DND-41 (cell line): ENCODE results near the gene SLC10A7.

ENCODE experiments used
- EZH2 ChIP-seq: IDR thresholded peaks from 3 replicates; pipeline ENCODE4 v1.6.1; 2012; ENCODE audit warnings: borderline replicate concordance, low read depth, mild to moderate bottlenecking, moderate library complexity, low read length, inconsistent platforms; ENCODE audit not compliant: severe bottlenecking
- TF ChIP-seq, protein P1 (sequence below): IDR thresholded peaks from 2 replicates; pipeline ENCODE4 v1.5.1; 2012; ENCODE audit warnings: borderline replicate concordance, low read length, moderate library complexity, mild to moderate bottlenecking; ENCODE audit not compliant: poor library complexity, severe bottlenecking; ENCODE audit errors: extremely low read depth

GRCh38 chr4:146255463-146255862, 266.3 kb downstream of the SLC10A7 start:
- TF ChIP-seq, protein P1, sequence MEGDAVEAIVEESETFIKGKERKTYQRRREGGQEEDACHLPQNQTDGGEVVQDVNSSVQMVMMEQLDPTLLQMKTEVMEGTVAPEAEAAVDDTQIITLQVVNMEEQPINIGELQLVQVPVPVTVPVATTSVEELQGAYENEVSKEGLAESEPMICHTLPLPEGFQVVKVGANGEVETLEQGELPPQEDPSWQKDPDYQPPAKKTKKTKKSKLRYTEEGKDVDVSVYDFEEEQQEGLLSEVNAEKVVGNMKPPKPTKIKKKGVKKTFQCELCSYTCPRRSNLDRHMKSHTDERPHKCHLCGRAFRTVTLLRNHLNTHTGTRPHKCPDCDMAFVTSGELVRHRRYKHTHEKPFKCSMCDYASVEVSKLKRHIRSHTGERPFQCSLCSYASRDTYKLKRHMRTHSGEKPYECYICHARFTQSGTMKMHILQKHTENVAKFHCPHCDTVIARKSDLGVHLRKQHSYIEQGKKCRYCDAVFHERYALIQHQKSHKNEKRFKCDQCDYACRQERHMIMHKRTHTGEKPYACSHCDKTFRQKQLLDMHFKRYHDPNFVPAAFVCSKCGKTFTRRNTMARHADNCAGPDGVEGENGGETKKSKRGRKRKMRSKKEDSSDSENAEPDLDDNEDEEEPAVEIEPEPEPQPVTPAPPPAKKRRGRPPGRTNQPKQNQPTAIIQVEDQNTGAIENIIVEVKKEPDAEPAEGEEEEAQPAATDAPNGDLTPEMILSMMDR = no peak
- no peak for TF ChIP-seq EZH2
